ENCODE data around the gene PRELID3B. TPM values are rescaled to one million over a fixed set of nuclear protein-coding genes. Genes with fewer than 3 reads are reported as not detected.

Gene PRELID3B
- total RNA-seq, 4 donors from 2014 or later = 19.2 to 34.5 (median 23.1) TPM

- no peak for DNase-seq (ENCODE audit: low spot score in 2 of 2)
Observed at GRCh38 chr20:58987790-58988564, 54.6 kb downstream of the PRELID3B start.

GRCh38 chr20:58986968-58987517 is 55.5 kb downstream of the PRELID3B start:
- H3K27ac ChIP-seq = no peak overlapping the region
- peaks cover 0 to 60% (median 39%) of the 10 kb centered on the region in 3 donors for H3K36me3 ChIP-seq
- WGBS, 2 donors = 85 to 88% methylated on average over 8 of the region's 8 CpGs
- DNase-seq (ENCODE audit: low spot score in 2 of 2) = no peak
- H3K27me3 ChIP-seq = no peaks in the 10 kb centered on the region
- H3K4me1 ChIP-seq = peaks cover 0 to 36% (median 22%) of the 10 kb centered on the region in 4 donors
- H3K4me3 ChIP-seq = no peak overlapping the region
- H3K9me3 ChIP-seq = no peaks in the 10 kb centered on the region
- TF ChIP-seq CTCF (IDR thresholded peaks at IDR 0.05) (no peak), EP300 (IDR thresholded peaks at IDR 0.05) (no peak), POLR2A (IDR thresholded peaks at IDR 0.05) (no peak)

More at GRCh38 chr20:58987790-58988564, 54.6 kb downstream of the PRELID3B start:
- Histone ChIP-seq H3K4me1 (peaks cover 0 to 27% (median 15%) of the 10 kb centered on the region in 4 donors), H3K9me3 (no peaks in the 10 kb centered on the region), H3K36me3 (peaks cover 0 to 69% (median 39%) of the 10 kb centered on the region in 3 donors), H3K27me3 (no peaks in the 10 kb centered on the region), H3K4me3 (no peak overlapping the region), H3K27ac (no peak overlapping the region)
- TF ChIP-seq CTCF (IDR thresholded peaks at IDR 0.05) (no peak), EP300 (IDR thresholded peaks at IDR 0.05) (no peak), POLR2A (IDR thresholded peaks at IDR 0.05) (no peak)
- 87 to 88% methylated on average over 9 of the region's 9 CpGs for WGBS, 2 donors

GRCh38 chr20:58986286-58986967 is 56.2 kb downstream of the PRELID3B start:
- WGBS, 2 donors = 85 to 86% methylated on average over 9 of the region's 9 CpGs
- Histone ChIP-seq H3K4me1 (peaks cover 0 to 39% (median 24%) of the 10 kb centered on the region in 4 donors), H3K4me3 (no peak overlapping the region), H3K36me3 (peaks cover 0 to 54% (median 36%) of the 10 kb centered on the region in 3 donors), H3K9me3 (no peaks in the 10 kb centered on the region), H3K27ac (no peak overlapping the region), H3K27me3 (no peaks in the 10 kb centered on the region)
- peak in 1 of 2 donors; percentile 3 for DNase-seq (ENCODE audit: low spot score in 2 of 2)
- no peak for TF ChIP-seq CTCF (IDR thresholded peaks at IDR 0.05)
- TF ChIP-seq POLR2A (IDR thresholded peaks at IDR 0.05) = no peak
- TF ChIP-seq EP300 (IDR thresholded peaks at IDR 0.05) = no peak

GRCh38 chr20:58985656-58986055 is 56.9 kb downstream of the PRELID3B start:
- Histone ChIP-seq H3K4me3 (no peak overlapping the region), H3K9me3 (no peaks in the 10 kb centered on the region), H3K4me1 (peaks cover 0 to 41% (median 24%) of the 10 kb centered on the region in 4 donors), H3K27ac (no peak overlapping the region), H3K36me3 (peaks cover 0 to 46% (median 28%) of the 10 kb centered on the region in 3 donors), H3K27me3 (no peaks in the 10 kb centered on the region)
- DNase-seq (ENCODE audit: low spot score in 2 of 2) = peak in 1 of 2 donors; percentile 14
- TF ChIP-seq EP300 (IDR thresholded peaks at IDR 0.05) = no peak
- TF ChIP-seq CTCF (IDR thresholded peaks at IDR 0.05) = no peak
- no peak for TF ChIP-seq POLR2A (IDR thresholded peaks at IDR 0.05)
- WGBS, 2 donors = 71 to 75% methylated on average over 5 of the region's 5 CpGs
